Lower leg skin (tissue), 4 donors: Measurements from ENCODE around the gene CLEC7A. TPM values are rescaled to one million over a fixed set of nuclear protein-coding genes. Genes with fewer than 3 reads are reported as not detected.

Experiments
- DNase-seq, 2 donors: peaks; one replicate each; pipeline ENCODE4 v3.0.0-alpha.2; 2019; ENCODE audit warnings: low spot score in 2 of 2
- H3K4me3 ChIP-seq: fragments of 200-600 bp; sonication (generic); 2 replicates; pipeline ENCODE4 v1.5.1; 2017; ENCODE audit warnings: mild to moderate bottlenecking, low read depth; ENCODE audit not compliant: poor library complexity, severe bottlenecking
- CTCF ChIP-seq, 3 donors: fragments of 450-650 bp; IDR thresholded peaks; one replicate each; pipeline ENCODE4 v1.5.1; 2016; ENCODE audit warnings: antibody characterized with exemption in 3 of 3, mild to moderate bottlenecking in 3 of 3, moderate library complexity in 2 of 3
- POLR2A ChIP-seq, 2 donors: fragments of 450-650 bp; IDR thresholded peaks; one replicate each; pipeline ENCODE4 v1.6.1; 2016 to 2017; ENCODE audit warnings: antibody characterized with exemption in 2 of 2, mild to moderate bottlenecking in 1 of 2, moderate library complexity in 1 of 2
- WGBS, 2 donors: methylation state at CpG; one replicate each; pipeline ENCODE4 v1.1.5; 2018; 5-methylcytosine and 5-hydroxymethylcytosine counted together
- intact Hi-C: fragments of 100-400 bp; cut with DNase I; formaldehyde crosslinking; loops from one replicate; pipeline ENCODE4 v1.15.0; 2023; ENCODE audit warnings: low total_unique reads
- total RNA-seq, 4 donors: library from RNA; depleted of rRNA; stranded (reverse); fragments of >200 nt; gene quantifications; one replicate each; pipeline ENCODE4 v1.1.0, GENCODE V29; 2016

The CLEC7A gene
- total RNA-seq, 4 donors from 2014 or later, result 4.8 to 14.1 (median 6.7) TPM

- peak; percentile 68 to 93 for DNase-seq
- peak overlapping the region; percentile 35 for H3K4me3 ChIP-seq
- TF ChIP-seq CTCF (IDR thresholded peaks at IDR 0.05), result peak in 1 of 3 donors; percentile 53
- no peak for TF ChIP-seq POLR2A (IDR thresholded peaks at IDR 0.05)
- WGBS, 2 donors, result 10 to 13% methylated on average over 39 to 43 of the region's 46 CpGs
- intact Hi-C loops, result no loop called here
Observed at GRCh38 chr12:10153271-10154144, 23.5 kb upstream of the CLEC7A start.

- TF ChIP-seq CTCF (IDR thresholded peaks at IDR 0.05), result no peak
- no peak for TF ChIP-seq POLR2A (IDR thresholded peaks at IDR 0.05)
- 75 to 86% methylated on average over 2 of the region's 2 CpGs for WGBS, 2 donors
- DNase-seq, result no peak
- no peak overlapping the region for H3K4me3 ChIP-seq
- intact Hi-C loops, result no loop called here
Observed at GRCh38 chr12:10151621-10152020, 21.6 kb upstream of the CLEC7A start.

- intact Hi-C loops, result loop anchor here (10.0 kb wide), 2 partner anchors 113 to 393 kb away; partner anchors contain the start of gene CLEC9A
- WGBS, 2 donors, result 79 to 81% methylated on average over 5 of the region's 5 CpGs
- no peak overlapping the region for H3K4me3 ChIP-seq
- DNase-seq, result no peak
- TF ChIP-seq CTCF (IDR thresholded peaks at IDR 0.05), result no peak
- no peak for TF ChIP-seq POLR2A (IDR thresholded peaks at IDR 0.05)
Observed at GRCh38 chr12:10147714-10148403, 17.9 kb upstream of the CLEC7A start.

GRCh38 chr12:10142976-10143589 is 13.1 kb upstream of the CLEC7A start:
- DNase-seq, result no peak
- WGBS, 2 donors, result 0% methylated on average over 1 of the region's 1 CpG
- no peak for TF ChIP-seq POLR2A (IDR thresholded peaks at IDR 0.05)
- no peak for TF ChIP-seq CTCF (IDR thresholded peaks at IDR 0.05)
- no peak overlapping the region for H3K4me3 ChIP-seq
- intact Hi-C loops, result loop anchor here (10.0 kb wide), 2 partner anchors 108 to 388 kb away; partner anchors contain the start of gene CLEC9A

GRCh38 chr12:10140001-10140400 is 10.0 kb upstream of the CLEC7A start:
- intact Hi-C loops, result loop anchor here (10.0 kb wide), 2 partner anchors 105 to 385 kb away; partner anchors contain the start of gene CLEC9A
- no peak for DNase-seq
- no peak overlapping the region for H3K4me3 ChIP-seq
- TF ChIP-seq CTCF (IDR thresholded peaks at IDR 0.05) (peak in 1 of 3 donors; percentile 21), POLR2A (IDR thresholded peaks at IDR 0.05) (no peak)
- 7 to 17% methylated on average over 2 of the region's 2 CpGs for WGBS, 2 donors
